ENCODE results near the gene MAPKBP1. TPM values are rescaled to one million over a fixed set of nuclear protein-coding genes. Genes with fewer than 3 reads are reported as not detected.

MAPKBP1 gene
- total and polyA plus RNA-seq, 11 donors = 6.3 to 20.5 (median 14.8) TPM

DNA sequence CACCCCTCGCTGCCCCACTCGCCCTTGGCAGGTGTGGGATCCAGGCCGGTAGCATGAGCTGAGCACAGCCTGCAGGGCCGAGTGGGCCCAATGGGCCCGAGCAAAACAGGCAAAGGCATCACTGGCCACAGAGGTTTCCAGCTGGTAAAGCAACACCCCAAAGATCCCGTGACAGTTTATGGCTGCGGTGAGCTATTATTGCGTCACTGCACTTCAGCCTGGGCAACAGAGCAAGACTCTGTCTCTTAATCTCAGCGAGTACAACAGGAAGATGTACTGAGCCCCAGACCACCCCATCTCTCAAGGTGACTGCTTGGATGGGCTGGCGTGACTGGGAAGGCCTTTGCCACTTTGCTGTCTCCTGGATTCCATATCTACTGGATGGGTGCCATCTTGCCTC is 57.9 kb downstream of the MAPKBP1 start:
- no peak for TF ChIP-seq POLR2A (IDR thresholded peaks at IDR 0.05)
- TF ChIP-seq CTCF (IDR thresholded peaks at IDR 0.05) = no peak
- 91 to 94% (median 93%) methylated on average over 8 to 10 of the region's 10 CpGs for WGBS, 4 donors
- DNase-seq (no peak), ATAC-seq (no peak)
- Histone ChIP-seq H3K27me3 (no peaks in the 10 kb centered on the region), H3K4me1 (peaks cover 0 to 28% (median 17%) of the 10 kb centered on the region in 12 donors), H3K4me3 (no peak overlapping the region), H3K27ac (no peak overlapping the region), H3K9me3 (no peaks in the 10 kb centered on the region), H3K36me3 (peaks cover 0 to 23% (median 11%) of the 10 kb centered on the region in 9 donors)
- intact Hi-C loops (cut with DNase I) = loop anchor here in 2 of 10 donors (5.0 to 10.0 kb wide), 2 partner anchors 60 to 233 kb away; partner anchors contain the start of gene SPTBN5 (in 1 of the 2)

DNA sequence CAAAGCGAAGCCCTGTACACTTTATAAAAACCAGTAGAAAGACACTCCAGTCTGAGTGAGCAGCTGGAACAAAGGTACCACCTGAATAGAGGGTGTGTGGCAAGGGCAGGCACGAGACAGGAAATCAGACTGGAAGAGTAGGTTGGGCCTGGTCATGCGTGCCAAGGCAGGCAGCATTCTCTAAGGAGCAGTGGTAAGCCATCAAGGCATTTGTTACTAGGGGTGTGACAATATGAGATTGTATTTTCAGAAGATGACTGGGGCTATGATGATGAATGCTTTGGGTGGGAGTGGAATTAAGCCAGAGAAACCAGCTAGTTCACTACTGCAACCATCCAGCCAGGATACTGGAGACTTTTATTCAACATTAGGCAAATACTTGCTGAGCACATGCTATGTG is 58.6 kb downstream of the MAPKBP1 start:
- no peak for TF ChIP-seq POLR2A (IDR thresholded peaks at IDR 0.05)
- TF ChIP-seq CTCF (IDR thresholded peaks at IDR 0.05) = no peak
- 75 to 88% (median 80%) methylated on average over 3 of the region's 3 CpGs for WGBS, 4 donors
- Histone ChIP-seq H3K36me3 (peaks cover 0 to 27% (median 11%) of the 10 kb centered on the region in 9 donors), H3K9me3 (no peaks in the 10 kb centered on the region), H3K4me3 (no peak overlapping the region), H3K4me1 (peaks cover 0 to 25% (median 13%) of the 10 kb centered on the region in 12 donors), H3K27ac (no peak overlapping the region), H3K27me3 (no peaks in the 10 kb centered on the region)
- DNase-seq (no peak), ATAC-seq (no peak)
- intact Hi-C loops (cut with DNase I) = loop anchor here in 2 of 10 donors (5.0 to 10.0 kb wide), 2 partner anchors 59 to 232 kb away; partner anchors contain the start of gene SPTBN5 (in 1 of the 2)

- Histone ChIP-seq H3K27me3 (no peaks in the 10 kb centered on the region), H3K36me3 (peaks cover 0 to 30% (median 11%) of the 10 kb centered on the region in 9 donors), H3K4me1 (peaks cover 0 to 27% (median 8%) of the 10 kb centered on the region in 12 donors), H3K9me3 (no peaks in the 10 kb centered on the region), H3K4me3 (no peak overlapping the region), H3K27ac (no peak overlapping the region)
- 87 to 93% (median 93%) methylated on average over 3 of the region's 3 CpGs for WGBS, 4 donors
- intact Hi-C loops (cut with DNase I) = loop anchor here in 2 of 10 donors (5.0 to 10.0 kb wide), 2 partner anchors 58 to 231 kb away; partner anchors contain the start of gene SPTBN5 (in 1 of the 2)
- DNase-seq (no peak), ATAC-seq (no peak)
- TF ChIP-seq CTCF (IDR thresholded peaks at IDR 0.05) (no peak), POLR2A (IDR thresholded peaks at IDR 0.05) (no peak)
Measured at GRCh38 chr15:41834096-41834495, 59.8 kb downstream of the MAPKBP1 start.

DNA sequence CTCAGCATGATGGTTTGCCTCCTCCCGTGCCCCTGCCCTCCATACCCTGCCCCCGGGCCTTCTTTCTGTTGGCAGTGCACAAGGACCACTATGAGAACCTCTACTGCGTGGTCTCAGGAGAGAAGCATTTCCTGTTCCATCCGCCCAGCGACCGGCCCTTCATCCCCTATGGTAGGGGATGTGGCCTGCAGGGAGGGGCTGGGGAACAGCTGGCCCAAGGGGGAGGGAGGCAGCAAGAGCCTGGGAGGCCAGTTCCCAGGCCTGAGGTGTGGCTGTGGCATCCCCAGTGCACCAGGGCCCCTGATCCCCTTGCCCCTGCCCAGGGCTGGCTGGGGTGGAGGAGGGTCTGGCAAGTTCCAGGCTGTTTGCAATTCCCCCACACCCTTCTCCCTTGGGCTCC is 61.8 kb downstream of the MAPKBP1 start:
- intact Hi-C loops (cut with DNase I) = loop anchor here in 1 of 10 donors (10.0 kb wide), 1 partner anchor 229 kb away; no protein-coding TSS in a partner anchor
- Histone ChIP-seq H3K27me3 (no peaks in the 10 kb centered on the region), H3K4me1 (peaks cover 0 to 24% (median 4%) of the 10 kb centered on the region in 12 donors), H3K27ac (no peak overlapping the region), H3K9me3 (no peaks in the 10 kb centered on the region), H3K4me3 (no peak overlapping the region), H3K36me3 (peaks cover 0 to 37% (median 19%) of the 10 kb centered on the region in 9 donors)
- TF ChIP-seq POLR2A (IDR thresholded peaks at IDR 0.05) (no peak), CTCF (IDR thresholded peaks at IDR 0.05) (no peak)
- ATAC-seq (no peak), DNase-seq (no peak)
- 42 to 60% (median 50%) methylated on average over 2 to 6 of the region's 6 CpGs for WGBS, 4 donors

Measured in heart left ventricle (tissue), 16 donors.